Activated CD8-positive, alpha-beta memory T cell treated with anti-CD3 and anti-CD28 coated beads for 48 hours (primary cell): Measurements from ENCODE around the gene TRPM3.

Experiments
- DNase-seq, 3 experiments: peaks; one replicate each; pipeline ENCODE4 v3.0.0-alpha.2; 2020; ENCODE audit warnings: low read depth in 2 of 3, low spot score in 2 of 3

TRPM3 gene

DNA sequence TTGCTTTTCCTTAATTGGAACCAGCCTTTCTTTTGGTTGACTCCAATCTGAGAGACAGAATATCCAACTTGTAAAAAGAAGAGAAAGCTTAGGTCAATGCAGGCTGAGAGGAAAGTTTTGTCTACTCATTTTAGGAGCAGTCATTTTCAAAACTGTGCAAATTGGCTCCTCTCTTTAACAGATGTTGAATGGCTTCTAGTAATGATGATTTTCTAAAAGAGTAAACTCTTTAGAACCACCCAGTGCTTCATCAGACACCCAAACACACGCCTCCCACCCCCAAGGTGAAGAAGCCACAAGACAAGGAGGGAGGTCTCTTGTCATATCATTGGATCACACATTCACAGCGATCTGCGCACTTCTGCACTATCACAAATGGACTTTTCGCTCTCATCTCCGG is 590.7 kb downstream of the TRPM3 start:
- no peak for DNase-seq

DNA sequence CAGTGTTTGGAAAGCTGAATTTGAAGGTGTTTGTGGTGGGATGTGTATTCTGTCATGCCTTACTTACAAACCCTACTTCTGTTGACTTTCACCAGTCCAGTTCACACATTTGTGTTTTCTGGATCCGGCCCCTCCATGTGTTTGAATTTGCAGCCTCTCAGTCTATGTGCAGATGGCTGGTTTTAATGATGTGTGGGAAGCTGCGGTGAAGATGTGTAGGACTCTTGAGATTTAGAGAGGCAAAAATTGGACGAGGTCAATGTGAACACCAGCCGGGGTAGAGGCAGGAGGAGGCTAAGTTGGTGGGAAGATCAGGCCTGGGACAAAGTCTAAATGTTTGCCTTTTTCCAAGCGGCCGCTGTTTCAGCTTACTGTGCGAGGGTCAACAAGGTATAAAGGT is 591.6 kb downstream of the TRPM3 start:
- DNase-seq, result no peak

DNA sequence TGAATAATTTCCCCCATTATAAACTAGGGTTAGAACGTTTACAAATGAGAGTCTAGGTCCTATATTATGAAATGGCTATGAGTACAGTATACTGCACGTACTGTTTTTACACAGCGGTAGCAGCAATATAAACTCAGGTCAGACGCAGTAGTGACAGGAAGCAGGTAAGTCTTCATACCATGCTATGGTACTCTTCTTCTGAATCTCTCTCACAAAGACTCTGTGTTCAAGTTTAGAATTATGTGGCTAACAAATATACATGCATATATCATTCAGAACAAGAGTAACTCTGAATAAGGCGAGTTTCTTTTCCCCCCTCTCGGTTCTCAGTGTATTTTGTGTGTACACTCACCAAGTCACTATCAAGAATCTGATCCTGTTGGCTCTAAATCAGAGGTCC is 592.0 kb downstream of the TRPM3 start:
- no peak for DNase-seq

DNA sequence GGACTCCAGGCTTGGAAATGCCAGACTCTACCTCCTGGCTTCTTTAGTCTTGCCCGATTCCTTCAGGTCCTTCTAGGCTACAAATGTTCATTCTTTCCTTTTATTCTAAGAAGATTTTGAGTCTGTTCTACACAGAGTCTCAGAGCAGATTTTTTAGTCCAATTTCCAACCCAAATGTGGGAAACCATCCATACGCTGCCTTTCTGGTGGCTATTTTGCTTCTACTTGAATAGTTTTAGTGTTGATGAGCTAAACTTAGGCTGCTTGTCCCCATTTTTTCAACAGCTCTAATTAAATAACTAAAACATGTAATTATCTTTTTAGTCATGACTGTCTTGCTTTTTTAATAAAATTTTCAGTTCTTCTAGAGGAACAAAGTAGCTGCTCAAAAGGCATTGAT is 594.5 kb downstream of the TRPM3 start:
- no peak for DNase-seq

DNA sequence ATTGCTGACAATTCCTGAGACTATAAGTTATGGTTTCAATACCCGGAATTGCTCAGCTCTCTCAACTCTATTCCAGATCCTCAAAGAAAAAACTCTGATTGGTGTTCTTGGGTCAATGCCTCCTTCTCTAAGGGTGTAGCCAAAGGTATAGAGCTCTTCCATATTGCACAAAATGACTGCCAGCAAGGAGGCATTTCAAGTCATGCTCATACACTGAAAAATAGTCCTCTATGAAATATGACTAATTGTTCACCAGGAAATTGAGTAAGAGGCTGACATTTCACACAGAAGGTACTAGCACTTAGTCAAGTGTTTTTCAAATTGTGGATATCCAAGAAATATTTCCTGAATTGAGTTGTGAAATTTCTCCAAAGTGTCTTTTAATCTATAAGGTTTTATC is 595.9 kb downstream of the TRPM3 start:
- no peak for DNase-seq

DNA sequence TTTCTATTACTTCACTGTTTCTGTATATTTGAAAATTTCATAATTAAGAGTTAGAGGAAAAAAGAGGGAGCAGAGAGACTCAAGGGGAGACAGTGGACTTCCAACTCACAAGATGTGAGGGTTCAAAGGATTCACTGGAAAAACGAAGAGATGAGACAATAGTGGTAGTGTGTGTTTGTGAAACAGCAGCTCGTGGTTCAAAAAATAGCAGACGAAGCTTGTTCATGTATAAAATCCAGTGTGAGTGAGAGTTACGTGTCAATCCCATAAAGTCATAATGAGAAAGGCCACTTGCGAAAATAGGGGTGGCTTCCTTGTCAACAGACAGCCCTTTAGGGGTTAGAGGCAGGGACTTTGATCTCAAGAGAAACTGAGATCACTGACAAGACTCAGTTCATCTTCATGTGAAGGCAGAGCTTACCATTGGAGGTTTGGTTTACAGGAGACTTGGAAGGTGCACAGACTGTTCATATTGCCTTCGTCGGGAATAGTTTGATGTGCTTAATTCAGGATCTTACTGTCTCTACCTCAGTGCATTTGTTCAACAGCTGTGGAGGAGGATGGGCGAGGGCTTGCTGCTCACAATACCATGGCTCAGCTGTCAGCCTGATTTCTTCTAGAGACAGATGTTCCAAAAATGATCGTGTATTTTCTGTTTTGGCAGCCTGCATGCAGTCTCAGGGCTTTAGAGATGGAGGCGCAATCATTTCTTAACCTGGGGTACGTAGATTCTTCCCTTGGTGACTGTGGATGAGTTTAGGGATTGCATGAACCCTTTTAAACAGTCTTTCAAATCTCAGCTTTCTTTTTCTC is 601.3 kb downstream of the TRPM3 start:
- DNase-seq, result no peak

DNA sequence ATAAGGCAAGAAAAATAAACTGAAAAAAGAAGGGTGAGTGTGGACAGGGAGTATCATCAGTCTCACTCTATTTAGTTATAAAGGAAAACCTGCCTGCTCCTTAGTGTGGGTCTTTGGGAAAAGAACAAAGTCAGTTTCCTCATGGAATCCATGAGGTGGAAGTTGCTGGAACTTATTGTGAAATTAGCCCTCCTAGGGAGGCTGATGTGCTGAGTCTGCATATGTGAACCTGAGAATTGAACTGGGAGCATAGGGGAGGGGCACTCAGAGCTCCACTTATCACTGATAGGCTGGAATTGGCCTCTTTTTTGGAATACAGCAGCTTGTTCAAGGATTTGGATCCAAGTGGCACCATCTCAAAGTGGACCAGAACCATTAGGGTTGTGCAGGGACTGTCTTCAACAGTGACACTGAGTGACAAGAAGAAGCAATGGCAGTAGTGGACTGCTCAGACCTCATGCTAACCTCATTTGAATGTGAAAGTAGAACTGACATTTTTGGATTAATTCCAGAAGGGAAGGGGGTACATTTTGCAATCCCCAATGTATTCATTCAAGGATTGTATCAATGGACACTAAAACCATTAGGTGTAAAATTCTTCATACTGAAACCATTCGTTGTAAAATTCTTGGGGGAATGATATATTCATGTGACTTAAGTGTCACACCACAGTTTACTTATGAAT is 603.4 kb downstream of the TRPM3 start:
- DNase-seq, result no peak

DNA sequence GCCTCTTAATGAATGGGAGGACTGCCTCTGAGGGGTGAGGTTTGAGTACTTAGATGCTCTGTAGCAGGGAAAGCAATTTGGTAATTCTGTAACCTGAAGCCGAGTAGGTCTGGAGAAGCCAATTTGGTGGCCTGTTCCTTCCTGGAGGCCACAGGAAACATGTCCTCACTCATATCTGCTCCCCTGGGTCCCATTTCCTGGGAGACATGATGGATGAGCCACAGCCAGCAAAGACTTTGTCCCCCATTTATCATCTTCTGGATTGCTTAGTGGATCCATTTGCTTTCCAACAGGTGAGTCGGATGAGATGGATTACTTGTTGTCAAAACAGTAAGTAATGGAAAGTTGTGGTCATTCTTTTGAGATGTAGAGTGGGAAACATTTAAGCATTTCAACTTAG is 607.1 kb downstream of the TRPM3 start:
- no peak for DNase-seq

DNA sequence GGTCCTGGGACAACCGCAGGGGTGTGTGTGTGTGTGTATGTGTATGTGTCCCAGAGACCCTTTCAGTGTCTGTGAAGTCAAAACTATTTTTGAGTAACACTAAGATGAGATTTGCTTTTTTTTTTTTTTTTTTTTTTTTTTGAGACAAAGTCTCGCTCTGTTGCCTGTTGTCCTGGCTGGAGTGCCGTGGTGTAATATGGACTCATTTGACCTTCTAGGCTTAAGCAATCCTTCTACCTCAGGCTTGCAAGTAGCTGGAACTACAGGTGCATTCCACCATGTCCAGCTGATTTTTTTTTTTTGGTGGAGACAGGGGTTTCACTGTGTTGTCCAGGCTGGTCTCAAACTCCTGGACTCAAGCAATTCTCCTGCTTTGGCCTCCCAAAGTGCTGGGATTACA is 609.6 kb downstream of the TRPM3 start:
- no peak for DNase-seq

DNA sequence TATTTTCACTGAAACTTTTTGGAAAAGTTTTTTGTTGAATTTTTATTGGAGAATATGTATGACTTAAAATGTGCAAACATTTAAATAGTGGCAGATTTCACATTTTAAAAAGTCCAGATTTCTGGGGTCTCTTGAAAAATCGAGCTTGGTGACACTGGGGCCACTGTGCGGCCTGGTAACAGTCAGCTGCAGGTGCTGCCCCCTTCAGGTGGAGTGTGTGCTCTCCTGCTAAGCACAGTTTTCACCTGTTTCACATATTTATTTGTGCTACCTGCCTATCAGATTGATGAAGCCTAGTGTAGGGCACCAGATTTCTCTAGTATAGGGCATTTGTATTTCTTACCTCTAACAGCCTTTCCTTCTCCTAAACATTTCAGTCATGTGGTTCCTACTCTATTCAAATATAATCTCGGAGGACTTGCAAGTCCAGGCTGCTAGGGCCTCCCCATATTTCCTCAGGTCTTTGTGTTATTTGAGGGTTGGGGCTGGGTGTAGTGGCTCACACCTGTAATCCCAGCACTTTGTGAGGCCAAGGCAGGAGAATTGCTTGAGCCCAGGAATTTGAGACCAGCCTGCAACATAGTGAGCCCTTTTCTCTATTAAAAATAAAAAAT is 611.2 kb downstream of the TRPM3 start:
- no peak for DNase-seq

DNA sequence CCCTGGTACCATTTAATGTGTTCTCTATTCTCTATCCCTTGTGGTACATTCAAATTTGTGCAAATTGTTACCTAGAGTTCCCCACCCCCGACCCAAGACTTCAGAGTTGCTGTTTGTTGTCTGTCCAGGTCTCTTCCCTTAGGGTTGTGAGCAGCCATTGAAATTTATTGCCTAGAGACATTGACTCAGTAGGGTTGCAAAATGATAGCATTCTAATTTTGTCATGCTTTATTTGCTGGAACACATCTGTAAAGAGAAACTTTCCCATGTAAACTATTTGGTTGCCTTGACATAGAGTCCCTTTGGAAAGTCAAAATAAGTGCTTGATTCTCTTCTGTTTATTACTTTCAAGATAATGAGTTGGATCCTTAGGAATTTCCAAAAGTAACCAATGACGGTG is 615.3 kb downstream of the TRPM3 start:
- no peak for DNase-seq

DNA sequence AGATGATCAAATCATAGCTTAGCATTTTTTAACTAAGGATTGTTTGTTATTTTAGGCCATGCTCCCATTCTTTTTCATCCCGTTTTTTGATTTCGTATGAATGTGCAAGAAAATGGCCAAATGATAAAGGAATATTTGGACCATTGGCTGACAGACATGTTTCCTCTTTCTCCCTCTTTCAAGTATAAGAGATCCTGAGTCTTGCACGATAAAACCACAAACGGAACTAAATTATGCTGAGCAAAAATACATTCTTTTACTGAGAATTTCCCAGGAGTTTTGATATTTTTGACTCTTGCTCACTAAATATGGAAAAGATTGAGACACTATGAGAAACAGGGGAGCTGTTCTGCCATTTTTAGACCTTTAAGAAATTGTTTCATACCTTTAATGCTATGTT is 616.6 kb downstream of the TRPM3 start:
- no peak for DNase-seq

DNA sequence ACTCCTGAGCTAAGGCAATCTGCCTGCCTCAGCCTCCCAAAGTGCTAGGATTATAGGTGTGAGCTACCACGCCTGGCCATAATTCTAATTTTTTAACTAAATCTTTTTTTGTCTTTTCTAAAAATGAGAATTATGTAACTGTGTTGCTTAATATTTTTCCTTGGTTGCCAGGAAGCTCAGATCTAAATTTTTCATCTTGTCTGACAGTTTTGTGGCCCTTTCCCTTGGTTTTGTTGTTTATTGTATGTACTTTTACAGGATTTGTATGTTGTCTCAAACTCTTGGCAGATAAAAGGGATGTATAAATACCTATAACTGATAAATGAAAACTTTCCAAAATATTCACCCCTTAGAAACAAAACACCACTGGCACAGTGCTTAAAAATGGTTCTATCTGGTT is 618.7 kb downstream of the TRPM3 start:
- DNase-seq, result no peak

DNA sequence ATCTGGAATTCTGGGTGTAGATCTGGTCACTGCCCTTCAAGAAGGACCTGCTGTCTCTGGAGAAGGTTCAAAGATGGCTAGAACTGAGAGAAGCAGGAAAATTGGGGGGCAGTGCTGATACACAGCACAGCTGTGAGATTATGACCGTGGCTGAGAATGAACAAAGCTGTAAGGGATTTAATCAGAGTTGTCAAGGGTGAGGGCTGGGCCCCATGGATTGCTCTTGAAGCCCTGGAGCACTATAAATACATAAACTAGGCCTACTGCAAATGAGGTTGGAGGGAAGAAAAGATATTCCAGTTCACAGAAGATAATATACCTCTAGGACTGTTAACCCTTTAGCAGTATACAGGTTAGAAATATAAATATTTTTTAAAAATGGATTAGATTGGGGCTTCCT is 620.6 kb downstream of the TRPM3 start:
- DNase-seq, result no peak

DNA sequence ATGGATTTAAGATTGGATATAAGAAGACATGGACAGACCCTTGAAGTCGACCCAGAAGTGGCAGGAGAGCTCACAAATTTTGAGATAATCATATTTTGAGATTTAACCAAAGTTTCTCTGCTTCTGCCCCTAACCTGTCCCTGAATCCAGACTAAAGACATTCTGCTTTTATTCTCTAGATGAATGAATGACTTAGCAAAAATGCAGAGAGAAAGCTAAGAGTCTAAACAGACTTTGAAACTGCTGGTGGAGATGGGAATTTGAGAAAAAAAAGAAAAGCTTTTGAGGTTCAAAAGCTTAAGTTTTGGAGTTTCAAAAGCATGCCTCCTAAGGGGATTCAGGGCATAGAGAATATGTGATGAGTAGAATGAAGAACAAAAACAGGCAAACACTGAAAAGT is 621.8 kb downstream of the TRPM3 start:
- DNase-seq, result no peak

DNA sequence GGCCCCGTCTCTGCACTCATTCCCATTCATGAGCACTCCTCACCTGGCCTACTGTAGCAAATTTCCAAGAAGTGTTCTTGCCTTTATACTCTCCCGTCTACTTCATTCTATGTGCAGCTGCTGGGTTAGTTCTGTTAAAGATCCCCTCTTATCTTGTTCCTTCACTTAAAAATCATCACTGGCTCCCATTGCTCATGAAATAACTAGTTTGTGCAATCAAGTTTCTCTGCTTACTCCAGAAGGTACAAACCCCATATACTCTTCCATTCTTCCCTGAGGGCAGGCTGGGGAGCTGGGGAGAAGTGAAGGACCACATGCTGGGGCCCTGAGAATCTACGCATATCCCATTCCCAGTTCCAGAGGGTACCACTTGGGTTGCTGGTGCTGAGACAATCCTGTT is 622.6 kb downstream of the TRPM3 start:
- no peak for DNase-seq

DNA sequence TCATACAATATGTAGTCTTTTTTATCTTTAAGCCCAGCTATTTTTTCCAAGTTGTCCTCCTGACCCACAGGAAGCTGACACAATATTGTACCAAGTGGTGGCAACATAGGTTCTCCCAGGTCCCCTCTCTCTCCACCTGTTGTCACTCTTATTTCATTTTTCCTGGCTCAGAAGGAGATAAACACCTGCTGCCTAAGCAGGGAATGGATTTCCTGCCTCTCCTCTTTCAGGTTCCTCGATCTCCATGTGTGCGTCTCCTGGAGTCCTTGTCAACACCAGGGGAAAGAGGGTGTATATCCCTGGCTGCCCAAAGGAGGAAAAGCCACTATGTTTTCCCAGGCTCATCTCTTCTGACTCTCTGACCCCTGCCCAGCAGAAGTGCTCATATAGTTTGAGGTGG is 625.2 kb downstream of the TRPM3 start:
- no peak for DNase-seq

DNA sequence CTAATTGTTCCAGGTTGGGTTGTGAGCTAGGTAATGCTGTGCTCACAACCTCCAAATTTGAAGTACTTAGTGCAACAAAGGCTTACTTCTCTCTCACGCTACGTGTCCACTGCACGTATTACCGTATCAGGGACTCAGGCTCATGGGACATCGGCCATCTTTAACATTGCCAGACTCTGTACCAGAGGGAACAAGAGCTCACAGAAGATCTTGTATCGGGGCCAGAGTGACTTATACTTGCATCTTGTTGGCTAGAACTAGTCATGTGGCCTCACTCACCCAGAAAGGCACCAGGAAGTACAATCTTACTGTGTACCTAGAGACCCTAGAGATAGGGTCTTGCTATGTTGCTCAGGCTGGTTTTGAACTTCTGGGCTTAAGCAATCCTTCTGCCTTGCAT is 625.9 kb downstream of the TRPM3 start:
- no peak for DNase-seq

DNA sequence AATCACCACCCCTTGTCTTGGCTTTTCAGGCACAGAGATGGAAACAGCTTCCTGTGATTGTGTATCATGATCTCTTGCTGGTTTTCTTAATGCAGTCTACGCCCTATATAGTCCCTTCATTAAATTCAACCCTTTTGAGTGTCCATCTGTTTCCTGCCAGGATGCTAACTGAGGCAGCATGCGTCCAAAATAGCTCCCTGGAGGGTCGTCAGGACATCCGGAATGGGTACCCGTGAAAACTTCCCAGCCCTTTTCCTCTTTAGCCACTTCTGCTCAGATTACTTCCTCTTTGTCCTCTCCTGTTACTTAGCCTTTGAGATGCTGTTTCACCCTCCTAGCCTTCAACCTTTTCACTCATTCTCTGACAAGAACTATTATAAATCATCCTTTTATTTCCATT is 627.2 kb downstream of the TRPM3 start:
- no peak for DNase-seq

DNA sequence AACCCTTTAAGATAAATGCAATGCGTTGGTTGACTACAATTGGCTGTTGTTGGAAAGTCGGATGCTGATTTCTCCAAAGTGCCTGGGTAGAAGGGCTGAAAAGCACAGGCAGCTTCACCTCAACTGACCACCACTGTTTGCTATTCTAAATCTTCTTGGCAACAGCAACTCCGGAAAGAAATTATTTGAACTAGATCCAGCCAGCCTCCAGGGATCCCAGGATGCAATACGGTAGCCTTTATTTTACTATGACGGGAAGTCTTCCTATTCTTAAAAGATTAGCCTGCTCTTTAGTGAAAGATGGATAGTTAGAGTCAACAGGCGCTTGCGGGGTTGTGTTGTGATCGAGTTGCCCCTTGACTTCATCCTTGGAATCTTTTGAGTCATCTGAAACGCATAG is 628.4 kb downstream of the TRPM3 start:
- DNase-seq, result no peak

DNA sequence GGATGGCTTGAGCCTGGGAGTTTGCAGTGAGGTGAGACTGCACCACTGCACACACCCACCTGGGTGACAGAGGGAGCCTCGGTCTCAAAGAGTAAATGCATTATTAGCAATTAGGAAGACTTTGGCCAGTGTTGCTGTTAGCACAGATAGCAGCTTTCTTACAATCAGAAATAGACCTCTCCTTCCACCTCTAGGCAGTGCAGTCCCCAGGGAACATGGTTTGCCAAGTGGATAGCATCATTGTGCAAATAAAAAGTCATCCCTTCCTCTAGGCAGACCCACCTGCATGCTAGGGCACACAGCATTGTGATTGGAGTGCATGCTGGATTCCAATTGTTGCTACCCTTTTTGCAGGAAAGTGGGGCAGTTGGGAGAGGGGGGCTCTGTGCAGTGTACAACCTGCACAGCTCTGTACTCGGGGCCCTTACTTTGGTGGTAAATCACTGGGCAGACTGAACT is 629.1 kb downstream of the TRPM3 start:
- no peak for DNase-seq
